Measurements from ENCODE around the gene CCDC85B. TPM values are rescaled to one million over a fixed set of nuclear protein-coding genes. Genes with fewer than 3 reads are reported as not detected.

CCDC85B gene
- total RNA-seq, 3 donors from 2014 or later (not counting 1 experiment from before 2014, with no cell fraction given): 22.6 to 36.1 (median 24.1) TPM

GRCh38 chr11:65867284-65868071, 23.0 kb upstream of the CCDC85B start:
- no peaks in the 10 kb centered on the region for H3K9me3 Mint-ChIP-seq
- WGBS (ENCODE audit: insufficient coverage): 72% methylated on average over 27 of the region's 29 CpGs
- H3K27ac ChIP-seq (ENCODE audit: low read length): no peak overlapping the region
- H3K4me3 ChIP-seq (ENCODE audit: low read length): no peak overlapping the region
- H3K4me1 ChIP-seq (ENCODE audit: control insufficient read depth, insufficient read depth, low read length): peaks cover 20% of the 10 kb centered on the region
- peaks cover 16 to 32% of the 10 kb centered on the region in 2 donors for H3K4me1 Mint-ChIP-seq
- no peaks in the 10 kb centered on the region for H3K27me3 ChIP-seq (ENCODE audit: control insufficient read depth, insufficient read depth, low read length)
- TF ChIP-seq CTCF (IDR thresholded peaks at IDR 0.05): no peak
- ATAC-seq (no peak), DNase-seq (no peak)
- no peaks in the 10 kb centered on the region for H3K27me3 Mint-ChIP-seq (ENCODE audit: low read depth in 2 of 2)
- no peak overlapping the region for H3K4me3 Mint-ChIP-seq
- H3K36me3 ChIP-seq (ENCODE audit: control insufficient read depth, insufficient read depth, low read length): peaks cover 42% of the 10 kb centered on the region
- intact Hi-C loops (cut with micrococcal nuclease): no loop called here
- H3K36me3 Mint-ChIP-seq: no peaks in the 10 kb centered on the region
- no peak overlapping the region for H3K27ac Mint-ChIP-seq
- no peaks in the 10 kb centered on the region for H3K9me3 ChIP-seq (ENCODE audit: control insufficient read depth, insufficient read depth, low read length)

GRCh38 chr11:65868076-65868667, 22.3 kb upstream of the CCDC85B start:
- no peaks in the 10 kb centered on the region for H3K27me3 Mint-ChIP-seq (ENCODE audit: low read depth in 2 of 2)
- DNase-seq: peak in 1 of 2 donors; percentile 60
- H3K27me3 ChIP-seq (ENCODE audit: control insufficient read depth, insufficient read depth, low read length): no peaks in the 10 kb centered on the region
- H3K36me3 ChIP-seq (ENCODE audit: control insufficient read depth, insufficient read depth, low read length): peaks cover 35% of the 10 kb centered on the region
- no peak overlapping the region for H3K27ac Mint-ChIP-seq
- 95% methylated on average over 18 of the region's 19 CpGs for WGBS (ENCODE audit: insufficient coverage)
- TF ChIP-seq CTCF (IDR thresholded peaks at IDR 0.05): no peak
- H3K9me3 Mint-ChIP-seq: no peaks in the 10 kb centered on the region
- intact Hi-C loops (cut with micrococcal nuclease): no loop called here
- H3K27ac ChIP-seq (ENCODE audit: low read length): no peak overlapping the region
- H3K36me3 Mint-ChIP-seq: no peaks in the 10 kb centered on the region
- peaks cover 17 to 31% of the 10 kb centered on the region in 2 donors for H3K4me1 Mint-ChIP-seq
- H3K4me1 ChIP-seq (ENCODE audit: control insufficient read depth, insufficient read depth, low read length): peaks cover 25% of the 10 kb centered on the region
- no peak overlapping the region for H3K4me3 ChIP-seq (ENCODE audit: low read length)
- no peaks in the 10 kb centered on the region for H3K9me3 ChIP-seq (ENCODE audit: control insufficient read depth, insufficient read depth, low read length)
- ATAC-seq: peak in 2 of 3 donors; percentile 63 to 73
- no peak overlapping the region for H3K4me3 Mint-ChIP-seq

- Histone ChIP-seq H3K4me3 (ENCODE audit: low read length) (no peak overlapping the region), H3K27ac (ENCODE audit: low read length) (no peak overlapping the region), H3K27me3 (ENCODE audit: control insufficient read depth, insufficient read depth, low read length) (no peaks in the 10 kb centered on the region), H3K4me1 (ENCODE audit: control insufficient read depth, insufficient read depth, low read length) (peaks cover 30% of the 10 kb centered on the region), H3K36me3 (ENCODE audit: control insufficient read depth, insufficient read depth, low read length) (peaks cover 28% of the 10 kb centered on the region), H3K9me3 (ENCODE audit: control insufficient read depth, insufficient read depth, low read length) (no peaks in the 10 kb centered on the region)
- Mint-ChIP-seq H3K36me3 (no peaks in the 10 kb centered on the region), H3K27me3 (ENCODE audit: low read depth in 2 of 2) (no peaks in the 10 kb centered on the region), H3K27ac (no peak overlapping the region), H3K4me1 (peaks cover 24 to 34% of the 10 kb centered on the region in 2 donors), H3K4me3 (no peak overlapping the region), H3K9me3 (no peaks in the 10 kb centered on the region)
- ATAC-seq (no peak), DNase-seq (no peak)
- intact Hi-C loops (cut with micrococcal nuclease): no loop called here
- 100% methylated on average over 2 of the region's 3 CpGs for WGBS (ENCODE audit: insufficient coverage)
- no peak for TF ChIP-seq CTCF (IDR thresholded peaks at IDR 0.05)
Measured at GRCh38 chr11:65868907-65869306, 21.6 kb upstream of the CCDC85B start.

All from natural killer cell (primary cell).